HG03439 (cell line): ENCODE data around the gene KIF1B.
"Not testable (repeated sequence)": the region's sequence is repeated elsewhere in the genome, so short reads cannot be mapped to it uniquely, and the experiment has no call there.

Source experiments
- ATAC-seq: cut with Tn5 transposase; IDR thresholded peaks from one replicate; pipeline ENCODE4 v1.9.1; 2021; ENCODE audit warnings: mild to moderate bottlenecking, moderate library complexity; ENCODE audit not compliant: unreplicated experiment

Gene KIF1B

GRCh38 chr1:10421637-10422036 is 211.3 kb downstream of the KIF1B start:
- no peak for ATAC-seq

GRCh38 chr1:10424034-10424433 is 213.7 kb downstream of the KIF1B start:
- no peak for ATAC-seq

- ATAC-seq: no peak
Measured at GRCh38 chr1:10424651-10425050, 214.3 kb downstream of the KIF1B start.

- not testable (repeated sequence) for ATAC-seq
Measured at GRCh38 chr1:10425826-10426534, 215.6 kb downstream of the KIF1B start.

GRCh38 chr1:10426535-10426848 is 216.1 kb downstream of the KIF1B start:
- not testable (repeated sequence) for ATAC-seq

- no peak for ATAC-seq
Measured at GRCh38 chr1:10428984-10429383, 218.6 kb downstream of the KIF1B start.

- ATAC-seq: no peak
Measured at GRCh38 chr1:10429868-10430215, 219.5 kb downstream of the KIF1B start.

GRCh38 chr1:10430216-10431069 is 220.1 kb downstream of the KIF1B start, which contains the start of gene CENPS:
CENPS (plus strand) TSS chr1:10430433; CDS start chr1:10430518, 85 bp downstream.
- ATAC-seq: peak; percentile 84
